HFFc6 (cell line): Measurements from ENCODE around the gene TPRG1. TPM values are rescaled to one million over a fixed set of nuclear protein-coding genes. Genes with fewer than 3 reads are reported as not detected.

Experiments used
- DNase-seq: peaks from one replicate; pipeline ENCODE4 v3.0.0-alpha.2; 2018
- H3K27ac Mint-ChIP-seq: 2 replicates; pipeline ENCODE4 v1.8.0; 2020; ENCODE audit warnings: mild to moderate bottlenecking, mixed read lengths
- H3K27me3 Mint-ChIP-seq: 2 replicates; pipeline ENCODE4 v1.8.0; 2021; ENCODE audit warnings: mild to moderate bottlenecking, moderate library complexity, mixed read lengths; ENCODE audit not compliant: insufficient read depth
- H3K36me3 Mint-ChIP-seq: 2 replicates; pipeline ENCODE4 v1.8.0; 2021; ENCODE audit warnings: low read depth, mixed read lengths
- H3K4me1 Mint-ChIP-seq: 2 replicates; pipeline ENCODE4 v1.8.0; 2020; ENCODE audit warnings: low read depth, mixed read lengths
- H3K4me3 Mint-ChIP-seq: 2 replicates; pipeline ENCODE4 v1.8.0; 2020; ENCODE audit warnings: mild to moderate bottlenecking, moderate library complexity, mixed read lengths
- H3K9me3 Mint-ChIP-seq: 2 replicates; pipeline ENCODE4 v1.8.0; 2020; ENCODE audit warnings: mild to moderate bottlenecking, mixed read lengths
- CTCF ChIP-seq: fragments of 200-600 bp; sonication (generic); IDR thresholded peaks from 2 replicates; pipeline ENCODE4 v1.5.0; 2021; ENCODE audit warnings: antibody characterized with exemption, mild to moderate bottlenecking
- total RNA-seq, 6 experiments: library from RNA; stranded (reverse); fragmentation: NEBNext Ultra II Directional; extraction: Animal tissue kit (Norgen Biotek cat#: 25700); gene quantifications; 2 replicates in 1 of 6; 3 replicates in 5 of 6; pipeline ENCODE4 v1.2.3, GENCODE V29; 2021

Gene TPRG1
- total RNA-seq, 6 experiments from 2014 or later = not detected

GRCh38 chr3:189309400-189309975 lies 137.7 kb downstream of the TPRG1 start:
- H3K4me1 Mint-ChIP-seq = no peaks in the 10 kb centered on the region
- no peaks in the 10 kb centered on the region for H3K36me3 Mint-ChIP-seq
- no peak for DNase-seq
- no peak overlapping the region for H3K4me3 Mint-ChIP-seq
- no peak for TF ChIP-seq CTCF
- H3K27me3 Mint-ChIP-seq = no peaks in the 10 kb centered on the region; the same call in 1 of the 2 replicates
- no peak overlapping the region for H3K27ac Mint-ChIP-seq
- H3K9me3 Mint-ChIP-seq = no peaks in the 10 kb centered on the region; the same call in 1 of the 2 replicates

GRCh38 chr3:189311521-189311920 lies 139.8 kb downstream of the TPRG1 start:
- no peak for DNase-seq
- Mint-ChIP-seq H3K4me3 (no peak overlapping the region), H3K36me3 (no peaks in the 10 kb centered on the region), H3K9me3 (no peaks in the 10 kb centered on the region; the same call in 1 of the 2 replicates), H3K27ac (no peak overlapping the region), H3K4me1 (no peaks in the 10 kb centered on the region), H3K27me3 (no peaks in the 10 kb centered on the region; the same call in 1 of the 2 replicates)
- TF ChIP-seq CTCF = no peak

- Mint-ChIP-seq H3K27me3 (no peaks in the 10 kb centered on the region; the same call in 1 of the 2 replicates), H3K27ac (no peak overlapping the region), H3K4me3 (no peak overlapping the region), H3K9me3 (no peaks in the 10 kb centered on the region; the same call in 1 of the 2 replicates), H3K36me3 (no peaks in the 10 kb centered on the region), H3K4me1 (no peaks in the 10 kb centered on the region)
- no peak for TF ChIP-seq CTCF
- DNase-seq = no peak
Measured at GRCh38 chr3:189312866-189313265, 141.1 kb downstream of the TPRG1 start.

GRCh38 chr3:189316296-189317019 lies 144.7 kb downstream of the TPRG1 start:
- H3K4me3 Mint-ChIP-seq = no peak overlapping the region
- peaks cover 3% of the 10 kb centered on the region; the same call in 1 of the 2 replicates for H3K27me3 Mint-ChIP-seq
- H3K4me1 Mint-ChIP-seq = no peaks in the 10 kb centered on the region
- TF ChIP-seq CTCF = no peak
- H3K36me3 Mint-ChIP-seq = no peaks in the 10 kb centered on the region
- peaks cover 5% of the 10 kb centered on the region; the same call in 1 of the 2 replicates for H3K9me3 Mint-ChIP-seq
- H3K27ac Mint-ChIP-seq = no peak overlapping the region
- DNase-seq = no peak

- DNase-seq = no peak
- Mint-ChIP-seq H3K4me1 (no peaks in the 10 kb centered on the region), H3K4me3 (no peak overlapping the region), H3K36me3 (no peaks in the 10 kb centered on the region), H3K27me3 (peaks cover 3% of the 10 kb centered on the region; the same call in 1 of the 2 replicates), H3K9me3 (peaks cover 8% of the 10 kb centered on the region; the same call in 1 of the 2 replicates), H3K27ac (no peak overlapping the region)
- TF ChIP-seq CTCF = no peak
Measured at GRCh38 chr3:189317911-189318310, 146.1 kb downstream of the TPRG1 start.
